Measurements from ENCODE around the gene MRPL17.

MRPL17 gene

GRCh38 chr11:6650104-6650503, 33.0 kb downstream of the MRPL17 start:
- H3K27ac ChIP-seq = no peak overlapping the region
- TF ChIP-seq, protein P1, sequence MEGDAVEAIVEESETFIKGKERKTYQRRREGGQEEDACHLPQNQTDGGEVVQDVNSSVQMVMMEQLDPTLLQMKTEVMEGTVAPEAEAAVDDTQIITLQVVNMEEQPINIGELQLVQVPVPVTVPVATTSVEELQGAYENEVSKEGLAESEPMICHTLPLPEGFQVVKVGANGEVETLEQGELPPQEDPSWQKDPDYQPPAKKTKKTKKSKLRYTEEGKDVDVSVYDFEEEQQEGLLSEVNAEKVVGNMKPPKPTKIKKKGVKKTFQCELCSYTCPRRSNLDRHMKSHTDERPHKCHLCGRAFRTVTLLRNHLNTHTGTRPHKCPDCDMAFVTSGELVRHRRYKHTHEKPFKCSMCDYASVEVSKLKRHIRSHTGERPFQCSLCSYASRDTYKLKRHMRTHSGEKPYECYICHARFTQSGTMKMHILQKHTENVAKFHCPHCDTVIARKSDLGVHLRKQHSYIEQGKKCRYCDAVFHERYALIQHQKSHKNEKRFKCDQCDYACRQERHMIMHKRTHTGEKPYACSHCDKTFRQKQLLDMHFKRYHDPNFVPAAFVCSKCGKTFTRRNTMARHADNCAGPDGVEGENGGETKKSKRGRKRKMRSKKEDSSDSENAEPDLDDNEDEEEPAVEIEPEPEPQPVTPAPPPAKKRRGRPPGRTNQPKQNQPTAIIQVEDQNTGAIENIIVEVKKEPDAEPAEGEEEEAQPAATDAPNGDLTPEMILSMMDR (conservative IDR thresholded peaks at IDR 0.05) = no peak

DNA sequence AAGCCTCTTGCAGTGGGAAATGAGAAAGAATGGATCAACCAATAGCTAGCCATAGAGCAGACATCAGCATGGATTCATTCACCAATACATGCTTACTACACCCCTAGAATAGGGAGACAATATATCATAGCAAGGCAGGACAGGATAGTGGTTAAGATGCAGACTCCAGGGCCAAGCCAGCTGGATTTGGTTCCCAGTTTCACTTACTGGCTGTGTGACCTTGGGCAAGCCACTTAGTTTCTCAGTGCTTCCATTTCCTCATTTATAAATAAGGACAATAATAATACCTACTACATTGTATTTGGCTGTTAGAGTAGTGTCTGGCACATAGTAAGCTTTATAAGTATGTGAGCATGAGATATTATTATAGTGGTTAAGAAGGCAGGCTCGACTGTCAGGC, 34.6 kb downstream of the MRPL17 start:
- TF ChIP-seq, protein P1 (conservative IDR thresholded peaks at IDR 0.05) = no peak
- H3K27ac ChIP-seq = no peak overlapping the region

DNA sequence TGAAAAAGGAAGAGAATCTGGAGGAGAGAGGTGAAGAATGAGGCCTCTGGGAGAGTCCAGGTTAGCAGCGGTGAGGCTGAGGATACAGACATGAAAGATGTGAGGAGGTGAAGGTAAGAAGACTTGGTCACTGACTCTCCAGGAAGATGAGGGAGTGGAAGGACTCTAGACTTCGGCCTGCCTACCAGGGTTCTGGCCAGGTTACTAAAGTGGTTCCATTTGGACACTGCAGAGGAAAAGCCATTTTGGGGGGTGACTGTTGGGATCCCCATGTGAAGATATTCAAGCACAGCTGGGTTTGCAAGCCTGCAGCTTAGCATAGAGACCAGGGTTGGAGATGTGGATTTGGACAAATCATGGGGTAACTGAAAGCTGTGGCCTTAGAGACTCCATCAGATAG, 35.3 kb downstream of the MRPL17 start:
- TF ChIP-seq, protein P1 (conservative IDR thresholded peaks at IDR 0.05) = no peak
- no peak overlapping the region for H3K27ac ChIP-seq

DNA sequence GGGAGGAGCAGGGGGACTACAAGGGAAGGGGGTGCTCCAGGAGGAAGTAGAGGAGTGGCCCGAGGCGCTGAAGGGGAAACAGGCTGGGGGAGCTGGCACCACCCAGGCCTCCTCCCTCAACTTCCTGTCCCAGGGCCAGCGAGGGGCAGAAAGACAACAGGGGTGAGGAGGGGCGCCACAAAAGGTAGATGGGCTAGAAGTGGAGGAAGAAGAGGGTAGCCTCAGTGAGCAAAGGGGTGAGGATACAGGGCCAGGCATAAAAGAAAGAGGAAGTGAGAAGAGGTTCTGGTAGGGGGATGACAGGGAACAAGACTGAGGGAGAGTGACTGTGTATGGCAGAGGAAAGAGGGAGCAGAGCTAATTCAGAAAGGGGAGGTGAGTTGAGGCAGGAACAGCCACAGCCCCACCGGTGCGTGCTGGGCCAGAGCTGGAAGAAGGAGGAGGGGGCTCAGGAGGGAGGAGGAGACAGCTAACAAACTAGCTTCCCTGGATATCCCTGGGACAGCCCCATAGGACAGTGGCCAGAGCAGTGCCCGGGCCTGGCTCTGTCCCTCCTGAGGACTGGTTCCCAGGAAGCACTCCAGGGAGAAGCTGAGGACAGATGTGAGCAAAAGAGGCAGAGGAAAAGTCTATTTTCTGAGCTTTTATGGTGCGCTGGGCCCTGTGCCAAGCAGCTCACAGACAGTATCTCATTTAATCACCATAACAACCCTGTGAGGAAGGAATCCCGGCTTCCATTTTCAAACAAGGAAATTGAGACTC, 36.0 kb downstream of the MRPL17 start:
- H3K27ac ChIP-seq = no peak overlapping the region
- TF ChIP-seq, protein P1 (conservative IDR thresholded peaks at IDR 0.05) = no peak

GRCh38 chr11:6646576-6646917, 36.6 kb downstream of the MRPL17 start:
- TF ChIP-seq, protein P1 (conservative IDR thresholded peaks at IDR 0.05) = no peak
- no peak overlapping the region for H3K27ac ChIP-seq

DNA sequence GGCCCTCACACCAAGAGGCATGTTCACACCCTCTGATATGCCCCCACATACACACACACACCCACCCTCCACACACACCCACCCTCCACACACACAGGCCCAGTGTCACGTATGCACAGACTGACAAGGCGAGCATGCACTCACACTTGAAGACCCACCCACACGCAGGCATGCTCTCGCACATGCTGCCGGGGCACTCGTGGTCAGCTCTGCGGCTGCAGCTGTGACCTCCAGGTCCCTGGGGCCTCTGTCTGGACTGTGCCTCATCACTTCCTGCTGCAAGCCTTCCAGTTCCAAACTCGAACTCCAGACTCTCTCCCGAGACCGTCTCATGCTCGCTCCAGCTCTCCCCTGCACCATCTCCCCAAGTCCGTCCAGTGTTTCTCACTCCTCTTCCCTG, 37.1 kb downstream of the MRPL17 start:
- H3K27ac ChIP-seq = no peak overlapping the region
- TF ChIP-seq, protein P1 (conservative IDR thresholded peaks at IDR 0.05) = no peak

DNA sequence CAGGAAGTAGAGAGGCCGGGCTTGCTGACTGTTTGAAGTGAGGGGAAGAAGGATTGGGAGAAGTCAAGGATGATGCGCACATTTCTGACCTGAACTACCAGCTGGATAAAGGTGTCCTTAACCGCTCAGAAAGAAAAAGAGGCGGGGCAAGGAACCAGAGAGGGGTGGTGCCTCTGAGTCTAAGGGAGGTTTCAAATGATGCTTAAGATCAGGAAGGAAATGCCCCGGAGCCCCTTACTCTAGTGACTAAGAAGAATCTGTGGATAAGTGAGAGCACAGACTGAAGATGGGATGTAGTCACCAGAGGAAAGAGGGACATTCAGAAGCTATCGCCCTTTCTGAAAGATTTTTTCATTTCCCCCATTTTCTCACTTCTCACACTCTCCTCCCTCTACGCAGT, 40.2 kb downstream of the MRPL17 start:
- TF ChIP-seq, protein P1 (conservative IDR thresholded peaks at IDR 0.05) = no peak

More for the DNA sequence above, 40.2 kb downstream of the MRPL17 start:
- H3K27ac ChIP-seq = no peak overlapping the region
